Endometrium (tissue), 2 donors: ENCODE measurements around the gene CFAP161.
"Not testable (repeated sequence)": the region's sequence is repeated elsewhere in the genome, so short reads cannot be mapped to it uniquely, and the experiment has no call there.

ENCODE experiments used
- FAIRE-seq: peaks from 2 replicates; lab custom pipeline; 2012; peaks lifted over from hg19 to GRCh38; lab: Jason Lieb, UNC
- donor health status: control.
- donor health status: control.

CFAP161 gene

GRCh38 chr15:81157939-81158223 is 23.8 kb downstream of the CFAP161 start:
- no peak for FAIRE-seq

- not testable (repeated sequence) for FAIRE-seq
These were observed 24.5 kb downstream of the CFAP161 start for GRCh38 chr15:81158561-81158960.

- no peak for FAIRE-seq
These were observed 26.5 kb downstream of the CFAP161 start for GRCh38 chr15:81160312-81161159.

- no peak for FAIRE-seq
These were observed 27.1 kb downstream of the CFAP161 start for GRCh38 chr15:81161160-81161673.

- FAIRE-seq = no peak
These were observed 27.8 kb downstream of the CFAP161 start for GRCh38 chr15:81161851-81162250.

GRCh38 chr15:81163961-81164800 is 30.1 kb downstream of the CFAP161 start:
- no peak for FAIRE-seq

- no peak for FAIRE-seq
These were observed 31.5 kb downstream of the CFAP161 start for GRCh38 chr15:81165535-81165934.

- FAIRE-seq = no peak
These were observed 32.7 kb downstream of the CFAP161 start for GRCh38 chr15:81166636-81167305.

- no peak for FAIRE-seq
These were observed 34.1 kb downstream of the CFAP161 start for GRCh38 chr15:81168131-81168526.

GRCh38 chr15:81168644-81169043 is 34.6 kb downstream of the CFAP161 start:
- FAIRE-seq = no peak

- no peak for FAIRE-seq
These were observed 36.4 kb downstream of the CFAP161 start for GRCh38 chr15:81170511-81170910.

GRCh38 chr15:81171286-81171685 is 37.2 kb downstream of the CFAP161 start:
- no peak for FAIRE-seq

GRCh38 chr15:81174125-81174791 is 40.2 kb downstream of the CFAP161 start:
- no peak for FAIRE-seq

- FAIRE-seq = no peak
These were observed 40.8 kb downstream of the CFAP161 start for GRCh38 chr15:81174792-81175327.

- no peak for FAIRE-seq
These were observed 41.4 kb downstream of the CFAP161 start for GRCh38 chr15:81175496-81175895.

- FAIRE-seq = no peak
These were observed 42.3 kb downstream of the CFAP161 start for GRCh38 chr15:81176291-81176893.

GRCh38 chr15:81178365-81178764 is 44.3 kb downstream of the CFAP161 start:
- FAIRE-seq = no peak

GRCh38 chr15:81181220-81181619 is 47.1 kb downstream of the CFAP161 start:
- no peak for FAIRE-seq

- FAIRE-seq = no peak
These were observed 48.1 kb downstream of the CFAP161 start for GRCh38 chr15:81182031-81182755.

GRCh38 chr15:81182756-81183438 is 48.8 kb downstream of the CFAP161 start:
- no peak for FAIRE-seq
